HCT116 (cell line): ENCODE results near the gene ABHD4. TPM values are rescaled to one million over a fixed set of nuclear protein-coding genes. Genes with fewer than 3 reads are reported as not detected.

Experiments used
- ATAC-seq: fragments of 200-7000 bp; cut with Tn5 transposase; 2 replicates; pipeline ENCODE4 v1.9.1; 2020; ENCODE audit warnings: mild to moderate bottlenecking, moderate library complexity
- BruUV-seq: library from RNA; stranded (reverse); fragments of 400-500 nt; replicated peaks from 2 replicates; lab custom pipeline; 2021; lab: Mats Ljungman, UMichigan
- CTCF ChIA-PET: fragments of 300-600 bp; sonication (Branson Sonifier 250); formaldehyde crosslinking; loops from one replicate; lab custom pipeline; 2021; ENCODE audit warnings: antibody characterized with exemption; lab: Charles Lee
- POLR2A ChIA-PET: fragments of 300-600, 350-600 bp; sonication (Branson Sonifier 250); formaldehyde crosslinking; loops from one replicate; lab custom pipeline; 2021; ENCODE audit warnings: antibody characterized with exemption; lab: Charles Lee
- RAD21 ChIA-PET, 2 experiments: fragments of 300-600 bp; sonication (Branson Sonifier 250); formaldehyde crosslinking; loops; one replicate each; lab custom pipeline; 2023; ENCODE audit warnings: low total read pairs in 2 of 2; ENCODE audit not compliant: uncharacterized antibody in 2 of 2, unreplicated experiment in 2 of 2, low non-redundant PET in 1 of 2; lab: Charles Lee
- DNase-seq: peaks from one replicate; pipeline ENCODE4 v3.0.0-alpha.2; 2010; ENCODE audit warnings: low read depth, low spot score
- H2AFZ ChIP-seq: fragments of 200-600 bp; shearing (Covaris generic), sonication (generic); 2 replicates; pipeline ENCODE4 v1.6.1; 2017; ENCODE audit warnings: low read depth, mixed run types, mixed read lengths, antibody characterized with exemption, low read length; ENCODE audit not compliant: poor library complexity, severe bottlenecking
- H3K27ac ChIP-seq: 2 replicates; pipeline ENCODE4 v1.5.1; 2012; ENCODE audit warnings: low read depth, low read length
- H3K27me3 ChIP-seq: fragments of 200-600 bp; sonication (generic); 2 replicates; pipeline ENCODE4 v1.6.1; 2016; ENCODE audit warnings: mixed run types, low read length, mixed read lengths; ENCODE audit not compliant: insufficient read depth
- H3K36me3 ChIP-seq, 2 experiments: fragments of 200-500 bp in 1 of 2; fragments of 200-600 bp in 1 of 2; sonication (Bioruptor generic) in 1 of 2; sonication (generic) in 1 of 2; 2 replicates each; pipeline versions ENCODE4 v1.5.1 to v1.6.1; 2014 to 2016; ENCODE audit warnings: low read length in 2 of 2, inconsistent platforms in 1 of 2, mixed read lengths in 1 of 2, mixed run types in 1 of 2; ENCODE audit not compliant: insufficient read depth in 2 of 2, control insufficient read depth in 1 of 2
- H3K4me1 ChIP-seq, 2 experiments: fragments of 200-600 bp in 1 of 2; sonication (generic) in 1 of 2; 2 replicates each; pipeline versions ENCODE4 v1.5.1 to v1.6.1; 2012 to 2017; ENCODE audit warnings: low read length in 2 of 2, inconsistent platforms in 1 of 2, mild to moderate bottlenecking in 1 of 2, mixed read lengths in 1 of 2, mixed run types in 1 of 2, moderate library complexity in 1 of 2; ENCODE audit not compliant: insufficient read depth in 2 of 2, control insufficient read depth in 1 of 2
- H3K4me2 ChIP-seq: fragments of 200-600 bp; sonication (generic); 2 replicates; pipeline ENCODE4 v1.6.1; 2017; ENCODE audit warnings: mixed run types, low read length, mixed read lengths
- H3K4me3 ChIP-seq, 2 experiments: fragments of 200-600 bp in 1 of 2; sonication (generic) in 1 of 2; replicated peaks in 1 of 2; 2 replicates each; pipeline ENCODE4 v1.5.1; 2011 to 2016; ENCODE audit warnings: low read length in 2 of 2, control low read depth in 1 of 2, low read depth in 1 of 2, mild to moderate bottlenecking in 1 of 2, mixed read lengths in 1 of 2, mixed run types in 1 of 2
- H3K79me2 ChIP-seq: fragments of 200-600 bp; sonication (generic); 2 replicates; pipeline ENCODE4 v1.6.1; 2017; ENCODE audit warnings: mild to moderate bottlenecking, mixed run types, low read length, moderate library complexity, mixed read lengths; ENCODE audit not compliant: insufficient read depth
- H3K9ac ChIP-seq: fragments of 200-600 bp; sonication (generic); 2 replicates; pipeline ENCODE4 v1.6.1; 2016; ENCODE audit warnings: low read length, mixed read lengths
- H3K9me2 ChIP-seq: fragments of 200-600 bp; sonication (generic), shearing (Covaris generic); 2 replicates; pipeline ENCODE4 v1.6.1; 2017; ENCODE audit warnings: mixed run types, mild to moderate bottlenecking, moderate library complexity; ENCODE audit not compliant: insufficient read depth
- H3K9me3 ChIP-seq, 2 experiments: fragments of 200-500 bp in 1 of 2; fragments of 200-600 bp in 1 of 2; sonication (Bioruptor generic) in 1 of 2; sonication (generic) in 1 of 2; 2 replicates each; pipeline ENCODE4 v1.6.1; 2014 to 2017; ENCODE audit warnings: low read length in 2 of 2, mixed read lengths in 2 of 2, inconsistent platforms in 1 of 2, low read depth in 1 of 2, mild to moderate bottlenecking in 1 of 2, mixed run types in 1 of 2, moderate library complexity in 1 of 2; ENCODE audit not compliant: control insufficient read depth in 1 of 2, insufficient read depth in 1 of 2
- H4K20me1 ChIP-seq: fragments of 200-600 bp; sonication (generic), shearing (Covaris generic); 2 replicates; pipeline ENCODE4 v1.6.1; 2017; ENCODE audit warnings: mixed run types, mild to moderate bottlenecking, moderate library complexity; ENCODE audit not compliant: insufficient read depth
- EGR1 ChIP-seq: IDR thresholded peaks from 2 replicates; pipeline ENCODE4 v1.6.1; 2012; ENCODE audit warnings: low read depth
- ELF1 ChIP-seq: IDR thresholded peaks from 2 replicates; pipeline ENCODE4 v1.6.1; 2012; ENCODE audit warnings: low read depth, borderline replicate concordance
- EZH2 ChIP-seq: fragments of 200-600 bp; sonication (generic); IDR thresholded peaks from 2 replicates; pipeline ENCODE4 v1.6.1; 2017; ENCODE audit warnings: antibody characterized with exemption, mixed run types
- MAX ChIP-seq: IDR thresholded peaks from 2 replicates; pipeline ENCODE4 v1.6.1; 2012
- POLR2AphosphoS5 ChIP-seq: IDR thresholded peaks from 2 replicates; pipeline ENCODE4 v1.6.1; 2011; ENCODE audit warnings: mild to moderate bottlenecking, low read depth, low read length, moderate library complexity
- YY1 ChIP-seq: IDR thresholded peaks from 2 replicates; pipeline ENCODE4 v1.6.1; 2011; ENCODE audit warnings: low read length, low read depth, moderate library complexity, mild to moderate bottlenecking; ENCODE audit not compliant: insufficient replicate concordance; ENCODE audit errors: extremely low read depth
- intact Hi-C: fragments of 100-400 bp; cut with micrococcal nuclease; formaldehyde crosslinking; loops from 2 replicates; pipeline ENCODE4 v1.10.0; 2022
- total RNA-seq: library from RNA; stranded (reverse); gene quantifications from one replicate; pipeline ENCODE4 v1.2.1, GENCODE V29; 2021; ENCODE audit not compliant: unreplicated experiment

ABHD4 gene
- total RNA-seq, 1 experiment from 2014 or later, result 9.4 TPM

GRCh38 chr14:22626590-22626989, 28.5 kb downstream of the ABHD4 start:
- Histone ChIP-seq H3K4me3 (no peak overlapping the region), H3K4me1 (peaks cover 5 to 6% of the 10 kb centered on the region in 2 experiments; a peak in 2 of 4 replicates), H3K9me2 (no peaks in the 10 kb centered on the region), H3K36me3 (no peaks in the 10 kb centered on the region), H2AFZ (no peak overlapping the region), H3K79me2 (no peaks in the 10 kb centered on the region), H3K27me3 (no peaks in the 10 kb centered on the region), H3K9me3 (peaks cover 0 to 8% of the 10 kb centered on the region in 2 experiments; a peak in 1 of 4 replicates), H3K9ac (no peak overlapping the region), H4K20me1 (no peaks in the 10 kb centered on the region), H3K27ac (no peak overlapping the region), H3K4me2 (no peak overlapping the region)
- RAD21 ChIA-PET, result no interaction called here
- ATAC-seq, result no peak
- no TSS peak for BruUV-seq
- no peak for DNase-seq
- no peak for TF ChIP-seq MAX
- TF ChIP-seq POLR2AphosphoS5, result no peak
- TF ChIP-seq ELF1, result no peak
- no peak for TF ChIP-seq EZH2
- no peak for TF ChIP-seq YY1
- intact Hi-C loops, result no loop called here
- CTCF ChIA-PET, result no interaction called here
- POLR2A ChIA-PET, result no interaction called here

DNA sequence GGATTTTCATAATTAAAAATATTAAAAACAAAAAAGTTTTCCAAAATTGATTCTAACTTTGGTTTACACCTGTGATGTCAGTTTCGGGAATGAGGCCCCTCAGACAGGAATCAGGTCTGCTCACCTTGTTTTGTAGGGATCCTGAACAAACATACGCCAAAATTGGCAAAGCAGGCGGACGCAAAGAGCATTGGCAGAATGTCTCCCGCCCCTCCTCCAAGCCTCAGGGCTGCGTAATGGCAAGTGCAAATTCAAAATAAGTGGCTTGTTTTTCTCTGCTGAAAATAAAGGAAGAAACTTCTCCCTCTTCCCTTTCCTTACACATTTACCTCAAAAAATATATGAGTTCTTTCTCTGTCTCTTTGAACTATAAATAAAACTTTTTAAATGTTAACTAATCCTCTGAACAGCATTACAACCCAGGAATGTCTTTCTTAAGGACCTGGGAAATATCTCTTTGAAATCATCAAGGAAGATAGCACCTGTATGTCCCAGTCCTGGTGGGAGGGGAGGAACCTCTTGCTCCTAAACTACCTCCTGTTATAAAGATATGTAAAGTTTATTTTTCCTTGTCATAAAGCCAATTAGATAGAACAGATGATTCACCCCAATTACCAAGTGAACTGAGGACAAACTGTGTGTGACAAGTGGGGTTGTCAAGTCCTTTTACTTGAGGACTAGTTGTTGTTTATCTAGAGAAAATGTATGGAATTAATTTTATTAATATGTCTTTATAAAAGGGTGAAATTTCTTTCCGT, 29.6 kb downstream of the ABHD4 start:
- POLR2A ChIA-PET, result no interaction called here
- no peaks in the 10 kb centered on the region for H3K27me3 ChIP-seq
- H3K79me2 ChIP-seq, result no peaks in the 10 kb centered on the region
- intact Hi-C loops, result no loop called here
- TF ChIP-seq EGR1, result no peak
- H3K36me3 ChIP-seq, result no peaks in the 10 kb centered on the region
- H3K9me3 ChIP-seq, result peaks cover 0 to 8% of the 10 kb centered on the region in 2 experiments; a peak in 1 of 4 replicates
- no peak overlapping the region for H3K9ac ChIP-seq
- ATAC-seq (no peak), DNase-seq (no peak)
- H3K9me2 ChIP-seq, result no peaks in the 10 kb centered on the region
- H3K4me3 ChIP-seq, result no peak overlapping the region
- H3K27ac ChIP-seq, result no peak overlapping the region
- RAD21 ChIA-PET, result no interaction called here
- H3K4me2 ChIP-seq, result no peak overlapping the region
- CTCF ChIA-PET, result no interaction called here
- H3K4me1 ChIP-seq, result no peaks in the 10 kb centered on the region
- H2AFZ ChIP-seq, result peak overlapping the region; percentile 22
- BruUV-seq, result no TSS peak
- no peaks in the 10 kb centered on the region for H4K20me1 ChIP-seq
